Esophagus squamous epithelium (tissue), 4 donors: ENCODE results near the gene MICB.

Experiments used
- CTCF ChIP-seq, 6 experiments: fragments of 450-650 bp in 4 of 6; fragments of 200-600 bp in 2 of 6; sonication (generic) in 2 of 6; IDR thresholded peaks; one replicate each; pipeline ENCODE4 v1.5.1; 2016 to 2019; ENCODE audit warnings: antibody characterized with exemption in 6 of 6, mild to moderate bottlenecking in 4 of 6, moderate library complexity in 4 of 6
- POLR2A ChIP-seq, 4 donors: fragments of 450-650 bp; IDR thresholded peaks; one replicate each; pipeline ENCODE4 v1.6.1; 2017; ENCODE audit warnings: antibody characterized with exemption in 4 of 4, mild to moderate bottlenecking in 4 of 4, moderate library complexity in 3 of 4

GRCh38 chr6:31528307-31528777, 30.4 kb downstream of the MICB start:
- TF ChIP-seq CTCF (IDR thresholded peaks at IDR 0.05) (no peak), POLR2A (IDR thresholded peaks at IDR 0.05) (no peak)
